RWPE2 (cell line): Measurements from ENCODE around the gene OR8I2.
"Not testable (repeated sequence)": the region's sequence is repeated elsewhere in the genome, so short reads cannot be mapped to it uniquely, and the experiment has no call there.

ENCODE experiments used
- ATAC-seq: fragments of 200-7000 bp; cut with Tn5 transposase; 3 replicates; pipeline ENCODE4 v1.9.1; 2021; ENCODE audit warnings: low read depth
- DNase-seq: peaks from one replicate; pipeline ENCODE4 v3.0.0-alpha.2; 2020; ENCODE audit warnings: low spot score
- H3K27ac ChIP-seq: fragments of 450-650 bp; 2 replicates; pipeline ENCODE4 v1.5.1; 2017; ENCODE audit warnings: mild to moderate bottlenecking; ENCODE audit not compliant: poor library complexity, severe bottlenecking
- H3K27me3 ChIP-seq: fragments of 250-450 bp; sonication (Bioruptor Pico); 2 replicates; pipeline ENCODE4 v1.5.1; 2021; ENCODE audit warnings: mild to moderate bottlenecking, moderate library complexity; ENCODE audit not compliant: insufficient read depth, poor library complexity, severe bottlenecking
- H3K36me3 ChIP-seq: fragments of 250-450 bp; sonication (Bioruptor Pico); 2 replicates; pipeline ENCODE4 v1.5.1; 2020; ENCODE audit warnings: low read depth, mild to moderate bottlenecking, moderate library complexity
- H3K4me1 ChIP-seq: fragments of 250-450 bp; sonication (Bioruptor Pico); 2 replicates; pipeline ENCODE4 v1.5.1; 2021; ENCODE audit warnings: mild to moderate bottlenecking, moderate library complexity; ENCODE audit not compliant: insufficient read depth, poor library complexity, severe bottlenecking
- H3K4me3 ChIP-seq: fragments of 250-450 bp; sonication (Bioruptor Pico); 2 replicates; pipeline ENCODE4 v1.5.1; 2021; ENCODE audit warnings: mild to moderate bottlenecking, moderate library complexity; ENCODE audit not compliant: severe bottlenecking
- H3K9me3 ChIP-seq: fragments of 250-450 bp; sonication (Bioruptor Pico); 2 replicates; pipeline ENCODE4 v1.5.1; 2021; ENCODE audit warnings: mild to moderate bottlenecking, moderate library complexity; ENCODE audit not compliant: severe bottlenecking
- TF ChIP-seq, protein P1 (sequence below): fragments of 450-650 bp; IDR thresholded peaks from one replicate; pipeline ENCODE4 v1.5.1; 2017; ENCODE audit warnings: mild to moderate bottlenecking, moderate library complexity; ENCODE audit not compliant: poor library complexity, severe bottlenecking

The OR8I2 gene

GRCh38 chr11:56066980-56067379 lies 26.1 kb upstream of the OR8I2 start:
- H3K36me3 ChIP-seq = no peaks in the 10 kb centered on the region
- H3K27me3 ChIP-seq = no peaks in the 10 kb centered on the region
- ATAC-seq = no peak
- H3K4me1 ChIP-seq = no peaks in the 10 kb centered on the region
- H3K4me3 ChIP-seq = no peak overlapping the region
- H3K9me3 ChIP-seq = no peaks in the 10 kb centered on the region
- no peak for DNase-seq
- H3K27ac ChIP-seq = no peak overlapping the region
- TF ChIP-seq, protein P1, sequence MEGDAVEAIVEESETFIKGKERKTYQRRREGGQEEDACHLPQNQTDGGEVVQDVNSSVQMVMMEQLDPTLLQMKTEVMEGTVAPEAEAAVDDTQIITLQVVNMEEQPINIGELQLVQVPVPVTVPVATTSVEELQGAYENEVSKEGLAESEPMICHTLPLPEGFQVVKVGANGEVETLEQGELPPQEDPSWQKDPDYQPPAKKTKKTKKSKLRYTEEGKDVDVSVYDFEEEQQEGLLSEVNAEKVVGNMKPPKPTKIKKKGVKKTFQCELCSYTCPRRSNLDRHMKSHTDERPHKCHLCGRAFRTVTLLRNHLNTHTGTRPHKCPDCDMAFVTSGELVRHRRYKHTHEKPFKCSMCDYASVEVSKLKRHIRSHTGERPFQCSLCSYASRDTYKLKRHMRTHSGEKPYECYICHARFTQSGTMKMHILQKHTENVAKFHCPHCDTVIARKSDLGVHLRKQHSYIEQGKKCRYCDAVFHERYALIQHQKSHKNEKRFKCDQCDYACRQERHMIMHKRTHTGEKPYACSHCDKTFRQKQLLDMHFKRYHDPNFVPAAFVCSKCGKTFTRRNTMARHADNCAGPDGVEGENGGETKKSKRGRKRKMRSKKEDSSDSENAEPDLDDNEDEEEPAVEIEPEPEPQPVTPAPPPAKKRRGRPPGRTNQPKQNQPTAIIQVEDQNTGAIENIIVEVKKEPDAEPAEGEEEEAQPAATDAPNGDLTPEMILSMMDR = no peak

DNA sequence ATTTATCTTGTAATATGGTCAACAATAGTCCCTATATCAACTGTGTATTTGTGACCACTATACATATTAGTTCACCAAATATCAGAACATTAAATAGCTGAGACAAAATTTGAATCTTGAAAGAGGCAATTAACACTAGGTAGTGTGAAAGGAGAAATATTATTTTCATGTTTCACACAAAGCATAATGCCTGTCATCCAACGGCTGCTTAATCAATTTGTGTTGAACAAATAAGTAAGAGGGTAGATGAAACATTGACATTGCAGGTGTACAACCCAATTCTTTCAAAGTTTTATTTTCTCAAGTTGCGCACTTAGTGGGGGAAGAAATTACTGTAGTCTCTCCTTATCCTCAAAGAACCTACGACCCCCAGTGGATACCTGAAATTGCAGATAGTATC lies 3.4 kb upstream of the OR8I2 start:
- ATAC-seq (no peak), DNase-seq (no peak)
- TF ChIP-seq, protein P1 = no peak

DNA sequence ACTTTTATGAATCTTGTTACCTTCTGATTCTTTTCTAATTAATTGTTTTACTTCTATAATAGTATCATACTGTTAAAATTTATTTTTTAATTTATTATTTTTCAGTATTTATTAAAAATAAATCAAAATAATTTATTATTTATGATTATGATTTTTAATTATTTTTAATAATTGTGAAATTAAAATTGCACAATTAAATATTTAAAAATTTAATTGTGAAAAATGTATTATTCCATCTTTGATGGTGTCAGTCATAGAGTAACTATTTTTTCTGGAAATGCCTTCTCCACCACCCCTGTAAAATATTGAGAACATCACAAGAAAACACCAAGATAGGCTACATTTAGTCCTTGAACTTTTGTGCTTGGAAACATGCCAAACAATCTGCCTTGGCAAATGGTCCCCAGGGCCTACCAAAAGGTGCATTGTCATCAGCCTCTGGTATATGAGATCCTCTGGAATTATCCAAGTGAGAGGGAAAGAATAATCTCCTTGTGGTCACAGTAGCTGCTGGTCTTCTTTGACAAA lies 10.2 kb downstream of the OR8I2 start, which contains the start of gene OR8H2:
OR8H2 (plus strand) TSS at position 478 of the 528 bp plus-strand sequence. CDS start 1,356 bp downstream, outside the sequence.
- no peaks in the 10 kb centered on the region for H3K36me3 ChIP-seq
- TF ChIP-seq, protein P1 = no peak
- H3K27me3 ChIP-seq = no peaks in the 10 kb centered on the region
- H3K4me1 ChIP-seq = no peaks in the 10 kb centered on the region
- no peak for ATAC-seq
- H3K4me3 ChIP-seq = no peak within 1 kb of the TSS
- no peak within 1 kb of the TSS for H3K27ac ChIP-seq
- H3K9me3 ChIP-seq = no peaks in the 10 kb centered on the region
- DNase-seq = no peak

More for the DNA sequence above, 3.4 kb upstream of the OR8I2 start:
- Histone ChIP-seq H3K9me3 (no peaks in the 10 kb centered on the region), H3K27me3 (no peaks in the 10 kb centered on the region), H3K4me1 (no peaks in the 10 kb centered on the region), H3K27ac (no peak overlapping the region), H3K36me3 (no peaks in the 10 kb centered on the region), H3K4me3 (no peak overlapping the region)

DNA sequence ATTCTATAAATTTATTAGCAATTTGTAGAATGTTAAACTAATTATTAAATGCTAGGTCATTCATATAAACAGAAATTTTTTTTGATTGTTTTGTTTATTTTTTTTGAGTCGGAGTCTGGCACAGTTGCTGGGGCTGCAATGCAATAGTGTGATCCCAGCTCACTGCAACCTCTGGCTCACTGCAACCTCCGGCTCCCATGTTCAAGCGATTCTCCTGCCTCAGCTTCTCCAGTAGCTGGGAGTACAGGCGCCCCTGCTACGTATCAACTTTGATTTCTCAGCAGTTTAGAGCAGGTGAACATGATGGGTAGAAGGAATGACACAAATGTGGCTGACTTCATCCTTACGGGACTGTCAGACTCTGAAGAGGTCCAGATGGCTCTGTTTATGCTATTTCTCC lies 29.0 kb downstream of the OR8I2 start, which contains the start of gene OR8H3:
OR8H3 (plus strand) TSS at position 301 of the 400 bp plus-strand sequence; CDS start at position 301, 0 bp downstream.
- H3K27ac ChIP-seq = no peak within 1 kb of the TSS
- ATAC-seq (no peak), DNase-seq (no peak)
- TF ChIP-seq, protein P1 = no peak
- no peaks in the 10 kb centered on the region for H3K36me3 ChIP-seq
- no peaks in the 10 kb centered on the region for H3K27me3 ChIP-seq
- no peaks in the 10 kb centered on the region for H3K4me1 ChIP-seq
- no peaks in the 10 kb centered on the region for H3K9me3 ChIP-seq
- H3K4me3 ChIP-seq = no peak within 1 kb of the TSS

GRCh38 chr11:56140151-56140661 lies 47.1 kb downstream of the OR8I2 start, which contains the start of gene OR8J3:
TSS of gene OR8J3 (minus strand) at chr11:56140201. CDS start at chr11:56137718, 2,483 bp downstream.
- no peak within 1 kb of the TSS for H3K27ac ChIP-seq
- DNase-seq = no peak
- no peaks in the 10 kb centered on the region for H3K27me3 ChIP-seq
- no peaks in the 10 kb centered on the region for H3K4me1 ChIP-seq
- H3K36me3 ChIP-seq = no peaks in the 10 kb centered on the region
- no peaks in the 10 kb centered on the region for H3K9me3 ChIP-seq
- TF ChIP-seq, protein P1 = no peak
- ATAC-seq = no peak
- H3K4me3 ChIP-seq = no peak within 1 kb of the TSS

- not testable (repeated sequence) for H3K9me3 ChIP-seq, H3K27me3 ChIP-seq, H3K4me1 ChIP-seq, H3K36me3 ChIP-seq, DNase-seq, ATAC-seq, H3K4me3 ChIP-seq, H3K27ac ChIP-seq
These were observed 50.6 kb downstream of the OR8I2 start for GRCh38 chr11:56143681-56144080.
